GM13976 (cell line): ENCODE measurements around the gene GNG8.

Source experiments
- DNase-seq: peaks from one replicate; pipeline ENCODE4 v3.0.0; 2012; ENCODE audit warnings: low spot score
- CTCF ChIP-seq: IDR thresholded peaks from 2 replicates; pipeline ENCODE4 v1.5.1; 2012; ENCODE audit warnings: borderline replicate concordance, mild to moderate bottlenecking; ENCODE audit not compliant: insufficient read depth; ENCODE audit errors: extremely low read depth, missing control alignments, control extremely low read depth
- in situ Hi-C: fragments of 300-500 bp; cut with MboI; formaldehyde crosslinking; loops from one replicate; pipeline ENCODE4 v1.12.0; 2022; ENCODE audit warnings: low sequenced_read_pairs, mixed read lengths, inconsistent platforms; ENCODE audit not compliant: unreplicated experiment

GNG8 gene

GRCh38 chr19:46600384-46601317 lies 35.4 kb downstream of the GNG8 start:
- no peak for TF ChIP-seq CTCF
- in situ Hi-C loops, result no loop called here
- DNase-seq, result peak; percentile 95

- in situ Hi-C loops, result no loop called here
- no peak for DNase-seq
- TF ChIP-seq CTCF, result no peak
Measured at GRCh38 chr19:46599716-46600373, 36.2 kb downstream of the GNG8 start.

GRCh38 chr19:46598372-46598917 lies 37.6 kb downstream of the GNG8 start:
- no peak for TF ChIP-seq CTCF
- DNase-seq, result no peak
- in situ Hi-C loops, result no loop called here

DNA sequence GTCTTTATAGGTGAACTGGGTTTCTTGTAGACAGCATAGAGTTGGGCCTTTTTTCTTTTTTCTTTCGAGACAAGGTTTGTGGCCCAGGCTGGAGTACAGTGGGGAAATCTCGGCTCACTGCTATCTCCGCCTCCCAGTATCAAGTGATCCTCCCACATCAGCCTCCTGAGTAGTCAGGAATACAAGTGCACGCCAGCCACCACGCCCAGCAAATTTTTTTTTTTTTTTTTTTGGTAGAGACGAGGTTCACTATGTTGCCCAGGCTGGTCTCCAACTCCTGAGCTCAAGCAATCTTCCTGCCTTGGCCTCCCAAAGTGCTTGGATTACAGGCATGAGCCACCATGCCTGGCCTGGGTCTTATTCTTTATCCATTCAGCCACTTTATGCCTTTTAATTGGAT lies 40.0 kb downstream of the GNG8 start:
- DNase-seq, result no peak
- no peak for TF ChIP-seq CTCF
- in situ Hi-C loops, result no loop called here

- no peak for TF ChIP-seq CTCF
- in situ Hi-C loops, result no loop called here
- no peak for DNase-seq
Measured at GRCh38 chr19:46591870-46592269, 44.1 kb downstream of the GNG8 start.

- in situ Hi-C loops, result no loop called here
- DNase-seq, result no peak
- TF ChIP-seq CTCF, result no peak
Measured at GRCh38 chr19:46591254-46591653, 44.7 kb downstream of the GNG8 start.
